HepG2 (cell line): ENCODE results near the gene SGCD. TPM values are rescaled to one million over a fixed set of nuclear protein-coding genes. Genes with fewer than 3 reads are reported as not detected.

Experiments used
- ATAC-seq: fragments of 200-7000 bp; cut with Tn5 transposase; 3 replicates; pipeline ENCODE4 v1.9.1; 2020; ENCODE audit warnings: mild to moderate bottlenecking, moderate library complexity
- BruUV-seq: library from RNA; stranded (reverse); fragments of 400-500 nt; replicated peaks from 2 replicates; lab custom pipeline; 2021; lab: Mats Ljungman, UMichigan
- CTCF ChIA-PET: fragments of 300-600 bp; formaldehyde crosslinking; extraction: SDS; loops from one replicate; lab custom pipeline; 2021; ENCODE audit warnings: low total read pairs, inconsistent platforms, low intra/inter-chr PET ratio; lab: Yijun Ruan, JAX
- POLR2A ChIA-PET: fragments of 350-600 bp; sonication (Branson Sonifier 250); formaldehyde crosslinking; loops from one replicate; lab custom pipeline; 2020; ENCODE audit warnings: antibody characterized with exemption, inconsistent platforms; lab: Yijun Ruan, JAX
- DNase-seq: peaks from one replicate; pipeline ENCODE4 v3.0.0-alpha.2; 2015; ENCODE audit warnings: low spot score
- FAIRE-seq: peaks from 3 replicates; lab custom pipeline; 2011; peaks lifted over from hg19 to GRCh38; lab: Jason Lieb, UNC
- H2AFZ ChIP-seq: one replicate; pipeline ENCODE4 v1.6.1; 2011; ENCODE audit warnings: low read length, inconsistent platforms
- H3K27ac ChIP-seq: fragments of 300-600 bp; 3 replicates; pipeline ENCODE4 v1.8.0; 2011; ENCODE audit warnings: mixed run types, mild to moderate bottlenecking, mixed read lengths, low read length, inconsistent platforms; ENCODE audit not compliant: insufficient read depth; ENCODE audit errors: extremely low read length
- H3K27me3 ChIP-seq, 2 experiments: fragments of 200-600 bp in 1 of 2; 2 replicates in 1 of 2; 3 replicates in 1 of 2; pipeline versions ENCODE4 v1.6.0 to v1.8.0; 2011; ENCODE audit warnings: low read length in 2 of 2, mild to moderate bottlenecking in 2 of 2, moderate library complexity in 2 of 2, inconsistent platforms in 1 of 2; ENCODE audit not compliant: insufficient read depth in 2 of 2, control insufficient read depth in 1 of 2
- H3K36me3 ChIP-seq, 2 experiments: fragments of 200-600 bp in 1 of 2; replicated peaks in 1 of 2; 2 replicates in 1 of 2; 3 replicates in 1 of 2; pipeline versions ENCODE4 v1.5.1 to v1.8.0; 2011; ENCODE audit warnings: low read length in 2 of 2, inconsistent platforms in 1 of 2; ENCODE audit not compliant: insufficient read depth in 2 of 2, control insufficient read depth in 1 of 2
- H3K4me1 ChIP-seq: 2 replicates; pipeline ENCODE4 v1.5.1; 2012; ENCODE audit warnings: low read length, inconsistent platforms; ENCODE audit not compliant: insufficient read depth
- H3K4me2 ChIP-seq: 2 replicates; pipeline ENCODE4 v1.6.0; 2011; ENCODE audit warnings: low read depth, low read length, inconsistent platforms
- H3K4me3 ChIP-seq, 3 experiments: fragments of 200-600 bp in 1 of 3; sonication (generic), shearing (Covaris generic) in 1 of 3; replicated peaks in 1 of 3; 2 replicates each; pipeline ENCODE4 v1.5.1; 2011 to 2016; ENCODE audit warnings: low read length in 3 of 3, inconsistent platforms in 2 of 3, low read depth in 2 of 3, mild to moderate bottlenecking in 2 of 3, control low read depth in 1 of 3, mixed read lengths in 1 of 3; ENCODE audit not compliant: insufficient read depth in 1 of 3
- H3K79me2 ChIP-seq: one replicate; pipeline ENCODE4 v1.6.1; 2011; ENCODE audit warnings: low read length, inconsistent platforms; ENCODE audit not compliant: insufficient read depth
- H3K9ac ChIP-seq: 2 replicates; pipeline ENCODE4 v1.6.0; 2011; ENCODE audit warnings: mild to moderate bottlenecking, low read depth, low read length, inconsistent platforms; ENCODE audit not compliant: insufficient read depth
- H3K9me3 ChIP-seq: 2 replicates; pipeline ENCODE4 v1.5.1; 2012; ENCODE audit warnings: mild to moderate bottlenecking, low read length
- H4K20me1 ChIP-seq: 2 replicates; pipeline ENCODE4 v1.6.0; 2011; ENCODE audit warnings: inconsistent platforms, mild to moderate bottlenecking, low read length, moderate library complexity; ENCODE audit not compliant: insufficient read depth
- CEBPB ChIP-seq: IDR thresholded peaks from 2 replicates; pipeline ENCODE4 v1.6.1; 2011; ENCODE audit warnings: low read depth, low read length, improper control_type of control experiment, borderline replicate concordance
- ETV5 ChIP-seq: IDR thresholded peaks from 2 replicates; pipeline ENCODE4 v1.6.1; 2018; ENCODE audit warnings: missing biosample characterization, missing genetic modification reagents, inconsistent platforms, borderline replicate concordance
- FOXP1 ChIP-seq, 2 experiments: fragments of 450-650 bp in 1 of 2; IDR thresholded peaks; 2 replicates each; pipeline ENCODE4 v1.6.1; 2017 to 2018; ENCODE audit warnings: antibody characterized with exemption in 1 of 2
- HHEX ChIP-seq: IDR thresholded peaks from 2 replicates; pipeline ENCODE4 v1.6.1; 2016; ENCODE audit warnings: control low read depth
- MLLT10 ChIP-seq: sonication (generic); formaldehyde crosslinking; IDR thresholded peaks from 2 replicates; pipeline ENCODE4 v1.4.0; 2020; ENCODE audit warnings: missing genetic modification reagents
- MTERF4 ChIP-seq: sonication (generic); formaldehyde crosslinking; IDR thresholded peaks from 2 replicates; pipeline ENCODE4 v1.8.0; 2023; ENCODE audit warnings: mild to moderate bottlenecking, missing genetic modification reagents
- NFE2 ChIP-seq: sonication (generic); formaldehyde crosslinking; IDR thresholded peaks from 2 replicates; pipeline ENCODE4 v1.4.0; 2020; ENCODE audit warnings: missing genetic modification reagents
- TCF12 ChIP-seq, 2 experiments: fragments of 450-650 bp in 1 of 2; sonication (generic) in 1 of 2; formaldehyde crosslinking in 1 of 2; IDR thresholded peaks; 2 replicates each; pipeline versions ENCODE4 v1.6.1 to v1.8.0; 2017 to 2022; ENCODE audit warnings: antibody characterized with exemption in 1 of 2, mild to moderate bottlenecking in 1 of 2, missing genetic modification reagents in 1 of 2, moderate library complexity in 1 of 2
- THAP9 ChIP-seq: sonication (generic); formaldehyde crosslinking; IDR thresholded peaks from 2 replicates; pipeline ENCODE4; 2020; ENCODE audit warnings: missing genetic modification reagents, mild to moderate bottlenecking, borderline replicate concordance
- ZBTB1 ChIP-seq: sonication (generic); formaldehyde crosslinking; IDR thresholded peaks from 2 replicates; pipeline ENCODE4 v1.4.0; 2020; ENCODE audit warnings: missing genetic modification reagents, borderline replicate concordance
- ZFAT ChIP-seq: sonication (generic); formaldehyde crosslinking; conservative IDR thresholded peaks from 2 replicates; pipeline ENCODE4 v1.8.1; 2023; ENCODE audit warnings: missing genetic modification reagents, inconsistent platforms
- ZMYM2 ChIP-seq: sonication (generic); formaldehyde crosslinking; IDR thresholded peaks from 2 replicates; pipeline ENCODE4 v1.8.0; 2022; ENCODE audit warnings: mild to moderate bottlenecking, missing genetic modification reagents
- ZNF24 ChIP-seq: fragments of 450-650 bp; IDR thresholded peaks from 2 replicates; pipeline ENCODE4 v1.6.1; 2017; ENCODE audit warnings: antibody characterized with exemption, mild to moderate bottlenecking
- ZNF333 ChIP-seq: sonication (generic); formaldehyde crosslinking; IDR thresholded peaks from 2 replicates; pipeline ENCODE4 v1.4.0; 2020; ENCODE audit warnings: mild to moderate bottlenecking, missing genetic modification reagents, borderline replicate concordance
- ZNF564 ChIP-seq: sonication (generic); formaldehyde crosslinking; IDR thresholded peaks from 2 replicates; pipeline ENCODE4 v1.8.1; 2023; ENCODE audit warnings: mild to moderate bottlenecking, missing genetic modification reagents
- ZNF773 ChIP-seq: sonication (generic); formaldehyde crosslinking; IDR thresholded peaks from 2 replicates; pipeline ENCODE4 v1.4.0; 2020; ENCODE audit warnings: missing genetic modification reagents, borderline replicate concordance
- in situ Hi-C: cut with HindIII; loops from 2 replicates; pipeline ENCODE4 v1.10.0; 2017; ENCODE audit warnings: low pct_unique_long_range_greater_than_20kb; ENCODE audit not compliant: extremely low pct_ligation_motif_present
- intact Hi-C: fragments of 100-400 bp; cut with micrococcal nuclease; formaldehyde crosslinking; loops from one replicate; pipeline ENCODE4 v1.10.0; 2022; ENCODE audit not compliant: unreplicated experiment
- polyA plus RNA-seq, 8 experiments: library from polyadenylated mRNA; depleted of rRNA in 3 of 8; stranded (reverse) in 7 of 8; unstranded in 1 of 8; fragments of >200 nt; fragmentation: Illumina TruSeq in 4 of 8; extraction: Trizol in 4 of 8; gene quantifications; 2 replicates each; pipeline versions ENCODE4 v1.2.1 to v1.2.3, GENCODE V29; 2011 to 2016; ENCODE audit warnings: low read depth in 4 of 8, missing spikeins in 1 of 8, mixed read lengths in 1 of 8; ENCODE audit not compliant: insufficient read depth in 1 of 8
- total RNA-seq, 5 experiments: library from RNA; depleted of rRNA; stranded (reverse); fragments of >200 nt; fragmentation: Illumina TruSeq; extraction: Trizol; gene quantifications; 2 replicates each; pipeline ENCODE4 v1.2.3, GENCODE V29; 2016; ENCODE audit warnings: low read depth in 1 of 5

The SGCD gene
- total and polyA plus RNA-seq, 2 of the 13 experiments (the other 11 are each of a cell fraction or from before 2014, with no cell fraction given): not detected

- ATAC-seq: no peak
- H3K36me3 ChIP-seq: no peaks in the 10 kb centered on the region
- no peaks in the 10 kb centered on the region for H3K79me2 ChIP-seq
- in situ Hi-C loops: no loop called here
- FAIRE-seq: no peak
- ChIA-PET POLR2A (no interaction called here), CTCF (no interaction called here)
- TF ChIP-seq MTERF4 (CRISPR knock-in tag) (no peak), TCF12 (IDR thresholded peaks at IDR 0.05) (no peak), TCF12 (CRISPR knock-in tag; IDR thresholded peaks at IDR 0.05) (no peak), ZNF24 (no peak), ZNF333 (CRISPR knock-in tag) (no peak)
- H3K4me3 ChIP-seq: no peak overlapping the region
- H3K27ac ChIP-seq: no peak overlapping the region
- no peak overlapping the region for H2AFZ ChIP-seq
- intact Hi-C loops: no loop called here
- no TSS peak for BruUV-seq
- no peaks in the 10 kb centered on the region for H4K20me1 ChIP-seq
- no peaks in the 10 kb centered on the region for H3K27me3 ChIP-seq
- DNase-seq: no peak
- no peaks in the 10 kb centered on the region for H3K9me3 ChIP-seq
- no peaks in the 10 kb centered on the region for H3K4me1 ChIP-seq
- no peak overlapping the region for H3K9ac ChIP-seq
- no peak overlapping the region for H3K4me2 ChIP-seq
Measured at GRCh38 chr5:156590978-156591377, 264.0 kb downstream of the SGCD start.

GRCh38 chr5:156591631-156592030 lies 264.7 kb downstream of the SGCD start:
- intact Hi-C loops: no loop called here
- no peak for FAIRE-seq
- CTCF ChIA-PET: no interaction called here

More at GRCh38 chr5:156591631-156592030, 264.7 kb downstream of the SGCD start:
- TF ChIP-seq ZNF564 (CRISPR knock-in tag) (no peak), ZBTB1 (no peak), ZNF773 (CRISPR knock-in tag) (no peak), ETV5 (CRISPR knock-in tag) (no peak), HHEX (CRISPR knock-in tag) (no peak), NFE2 (CRISPR knock-in tag) (no peak), CEBPB (no peak), ZFAT (CRISPR knock-in tag) (no peak), ZMYM2 (CRISPR knock-in tag) (no peak), FOXP1 (IDR thresholded peaks at IDR 0.05) (no peak), FOXP1 (CRISPR knock-in tag; IDR thresholded peaks at IDR 0.05) (no peak), MLLT10 (CRISPR knock-in tag) (no peak), THAP9 (no peak)
- H2AFZ ChIP-seq: no peak overlapping the region
- no peaks in the 10 kb centered on the region for H3K27me3 ChIP-seq
- no peak for ATAC-seq
- BruUV-seq: no TSS peak
- no peak overlapping the region for H3K9ac ChIP-seq
- no peak for DNase-seq
- no peak overlapping the region for H3K27ac ChIP-seq
- H3K9me3 ChIP-seq: no peaks in the 10 kb centered on the region
- H3K4me3 ChIP-seq: no peak overlapping the region
- H3K36me3 ChIP-seq: no peaks in the 10 kb centered on the region
- POLR2A ChIA-PET: no interaction called here
- no peaks in the 10 kb centered on the region for H3K79me2 ChIP-seq
- H4K20me1 ChIP-seq: no peaks in the 10 kb centered on the region
- H3K4me1 ChIP-seq: no peaks in the 10 kb centered on the region
- H3K4me2 ChIP-seq: no peak overlapping the region
- in situ Hi-C loops: no loop called here
